Calu3 (cell line): ENCODE results near the gene PPM1H. TPM values are rescaled to one million over a fixed set of nuclear protein-coding genes. Genes with fewer than 3 reads are reported as not detected.

Experiments used
- BruUV-seq: library from RNA; stranded (reverse); fragments of 400-500 nt; replicated peaks from 2 replicates; lab custom pipeline; 2021; lab: Mats Ljungman, UMichigan
- CTCF ChIA-PET: fragments of 300-600 bp; sonication (Branson Sonifier 250); formaldehyde crosslinking; loops from one replicate; lab custom pipeline; 2022; ENCODE audit warnings: antibody characterized with exemption; lab: Charles Lee
- DNase-seq: peaks from one replicate; pipeline ENCODE4 v3.0.0; 2022
- H3K27ac Mint-ChIP-seq: one replicate; pipeline ENCODE4 v1.8.0; 2022; ENCODE audit warnings: mixed read lengths; ENCODE audit not compliant: unreplicated experiment
- H3K27me3 Mint-ChIP-seq: one replicate; pipeline ENCODE4 v1.8.0; 2022; ENCODE audit warnings: mixed read lengths; ENCODE audit not compliant: unreplicated experiment
- H3K36me3 Mint-ChIP-seq: one replicate; pipeline ENCODE4 v1.8.0; 2022; ENCODE audit warnings: mild to moderate bottlenecking, moderate library complexity, mixed read lengths; ENCODE audit not compliant: insufficient read depth, unreplicated experiment
- H3K4me1 Mint-ChIP-seq: one replicate; pipeline ENCODE4 v1.8.0; 2022; ENCODE audit warnings: mild to moderate bottlenecking, low read depth, mixed read lengths; ENCODE audit not compliant: unreplicated experiment
- H3K4me3 Mint-ChIP-seq: one replicate; pipeline ENCODE4 v1.8.0; 2022; ENCODE audit warnings: mild to moderate bottlenecking, low read depth, moderate library complexity, mixed read lengths; ENCODE audit not compliant: unreplicated experiment
- H3K9me3 Mint-ChIP-seq: one replicate; pipeline ENCODE4 v1.8.0; 2022; ENCODE audit warnings: low read depth, mixed read lengths; ENCODE audit not compliant: unreplicated experiment
- intact Hi-C: fragments of 100-400 bp; cut with micrococcal nuclease; formaldehyde crosslinking; loops from one replicate; pipeline ENCODE4 v1.10.0; 2022; ENCODE audit not compliant: unreplicated experiment
- total RNA-seq: library from RNA; stranded (reverse); gene quantifications from 2 replicates; pipeline ENCODE4 v1.2.3, GENCODE V29; 2022
- TF ChIP-seq, protein P1 (sequence below): fragments of 200-600 bp; IDR thresholded peaks from one replicate; pipeline ENCODE4 v1.8.0; 2022; ENCODE audit warnings: antibody characterized with exemption; ENCODE audit not compliant: unreplicated experiment

PPM1H gene
- total RNA-seq, 1 experiment from 2014 or later: 36.7 TPM

GRCh38 chr12:62629413-62629812, 305.5 kb downstream of the PPM1H start:
- Mint-ChIP-seq H3K27me3 (no peaks in the 10 kb centered on the region), H3K9me3 (no peaks in the 10 kb centered on the region), H3K4me1 (peaks cover 20% of the 10 kb centered on the region), H3K27ac (no peak overlapping the region), H3K36me3 (peaks cover 10% of the 10 kb centered on the region), H3K4me3 (no peak overlapping the region)
- BruUV-seq: no TSS peak
- TF ChIP-seq, protein P1, sequence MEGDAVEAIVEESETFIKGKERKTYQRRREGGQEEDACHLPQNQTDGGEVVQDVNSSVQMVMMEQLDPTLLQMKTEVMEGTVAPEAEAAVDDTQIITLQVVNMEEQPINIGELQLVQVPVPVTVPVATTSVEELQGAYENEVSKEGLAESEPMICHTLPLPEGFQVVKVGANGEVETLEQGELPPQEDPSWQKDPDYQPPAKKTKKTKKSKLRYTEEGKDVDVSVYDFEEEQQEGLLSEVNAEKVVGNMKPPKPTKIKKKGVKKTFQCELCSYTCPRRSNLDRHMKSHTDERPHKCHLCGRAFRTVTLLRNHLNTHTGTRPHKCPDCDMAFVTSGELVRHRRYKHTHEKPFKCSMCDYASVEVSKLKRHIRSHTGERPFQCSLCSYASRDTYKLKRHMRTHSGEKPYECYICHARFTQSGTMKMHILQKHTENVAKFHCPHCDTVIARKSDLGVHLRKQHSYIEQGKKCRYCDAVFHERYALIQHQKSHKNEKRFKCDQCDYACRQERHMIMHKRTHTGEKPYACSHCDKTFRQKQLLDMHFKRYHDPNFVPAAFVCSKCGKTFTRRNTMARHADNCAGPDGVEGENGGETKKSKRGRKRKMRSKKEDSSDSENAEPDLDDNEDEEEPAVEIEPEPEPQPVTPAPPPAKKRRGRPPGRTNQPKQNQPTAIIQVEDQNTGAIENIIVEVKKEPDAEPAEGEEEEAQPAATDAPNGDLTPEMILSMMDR: no peak
- no peak for DNase-seq
- intact Hi-C loops: no loop called here
- CTCF ChIA-PET: interaction anchor here (0.7 kb wide), 1 partner anchor 20 kb away, joined by 3 read pairs; no protein-coding TSS in a partner anchor

DNA sequence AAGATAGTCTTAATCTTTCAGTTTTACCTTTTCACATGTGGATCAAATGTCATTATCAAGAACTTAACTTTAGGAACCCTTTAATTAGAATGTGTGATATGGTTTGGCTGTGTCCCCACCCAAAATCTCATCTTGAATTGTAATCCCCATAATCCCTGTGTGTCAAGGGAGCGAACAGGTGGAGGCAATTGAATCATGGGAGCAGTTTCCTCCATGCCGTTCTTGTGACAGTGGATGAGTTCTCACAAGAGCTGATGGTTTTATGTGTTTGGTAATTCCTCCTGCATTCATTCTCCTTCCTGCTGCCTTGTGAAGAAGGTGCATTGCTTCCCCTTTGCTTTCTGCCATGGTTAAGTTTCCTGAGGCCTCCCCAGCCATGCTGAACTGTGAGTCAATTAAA, 307.8 kb downstream of the PPM1H start:
- Mint-ChIP-seq H3K27me3 (no peaks in the 10 kb centered on the region), H3K4me1 (peaks cover 14% of the 10 kb centered on the region), H3K4me3 (no peak overlapping the region), H3K27ac (no peak overlapping the region), H3K36me3 (peaks cover 7% of the 10 kb centered on the region), H3K9me3 (no peaks in the 10 kb centered on the region)
- no peak for DNase-seq
- TF ChIP-seq, protein P1: no peak
- BruUV-seq: no TSS peak
- CTCF ChIA-PET: interaction anchor here (0.7 kb wide), 1 partner anchor 8 kb away, joined by 3 read pairs; no protein-coding TSS in a partner anchor
- intact Hi-C loops: no loop called here

DNA sequence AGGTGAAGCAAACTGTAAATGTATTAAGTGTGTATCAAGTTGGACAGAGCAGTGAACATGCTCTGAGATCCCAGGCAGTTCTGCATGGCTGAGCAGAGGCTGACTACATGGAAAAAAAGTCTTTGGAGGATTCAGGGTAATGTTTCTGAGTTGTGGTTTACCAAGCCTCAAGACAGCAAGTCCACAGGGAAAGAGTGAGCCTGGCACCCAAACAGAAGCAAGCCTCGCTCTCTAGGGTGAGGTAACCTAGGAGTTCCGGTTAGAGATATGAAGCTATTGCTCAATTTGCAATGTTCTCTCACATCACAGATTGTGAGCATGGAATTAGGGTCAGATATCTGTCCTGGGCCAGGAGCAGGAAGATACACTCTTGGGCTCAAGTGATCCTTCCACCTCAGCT, 309.7 kb downstream of the PPM1H start:
- no peak overlapping the region for H3K4me3 Mint-ChIP-seq
- H3K27me3 Mint-ChIP-seq: no peaks in the 10 kb centered on the region
- H3K9me3 Mint-ChIP-seq: no peaks in the 10 kb centered on the region
- peaks cover 1% of the 10 kb centered on the region for H3K4me1 Mint-ChIP-seq
- CTCF ChIA-PET: interaction anchor here (0.6 kb wide), 1 partner anchor 350 kb away, joined by 5 read pairs; no protein-coding TSS in a partner anchor
- no peaks in the 10 kb centered on the region for H3K36me3 Mint-ChIP-seq
- intact Hi-C loops: no loop called here
- TF ChIP-seq, protein P1: no peak
- no peak for DNase-seq
- H3K27ac Mint-ChIP-seq: no peak overlapping the region
- no TSS peak for BruUV-seq

DNA sequence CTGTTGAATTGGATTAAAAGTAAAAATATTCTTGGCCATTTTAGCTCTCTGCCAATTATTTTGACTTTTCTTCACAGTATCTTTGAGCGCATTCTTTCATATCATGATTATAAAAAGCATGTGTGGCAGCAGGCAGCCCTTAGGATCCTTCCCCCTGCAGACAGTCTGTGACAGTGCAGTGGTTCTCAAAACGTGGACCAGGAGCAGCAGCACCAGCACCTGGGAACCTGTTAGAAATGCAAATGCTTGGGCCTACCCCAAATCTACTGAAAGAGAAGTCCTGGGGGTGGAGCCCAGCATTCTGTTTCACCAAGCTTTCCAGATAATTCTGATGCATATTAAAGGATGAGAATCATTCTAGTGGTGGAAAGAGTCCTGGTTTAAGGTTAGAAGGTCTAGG, 312.8 kb downstream of the PPM1H start:
- Mint-ChIP-seq H3K4me1 (peaks cover 22% of the 10 kb centered on the region), H3K27ac (peak overlapping the region; percentile 35), H3K36me3 (peaks cover 5% of the 10 kb centered on the region), H3K9me3 (no peaks in the 10 kb centered on the region), H3K27me3 (no peaks in the 10 kb centered on the region), H3K4me3 (no peak overlapping the region)
- DNase-seq: no peak
- intact Hi-C loops: no loop called here
- no TSS peak for BruUV-seq
- TF ChIP-seq, protein P1: no peak
- CTCF ChIA-PET: no interaction called here
